HepG2 (cell line): ENCODE measurements around the gene DLEC1. TPM values are rescaled to one million over a fixed set of nuclear protein-coding genes. Genes with fewer than 3 reads are reported as not detected.

Experiments
- CC2D1A ChIP-seq: sonication (generic); formaldehyde crosslinking; IDR thresholded peaks from 2 replicates; pipeline ENCODE4 v1.8.1; 2023; ENCODE audit warnings: mild to moderate bottlenecking, missing genetic modification reagents
- CERS6 ChIP-seq: sonication (generic); formaldehyde crosslinking; IDR thresholded peaks from 2 replicates; pipeline ENCODE4 v1.5.0; 2020; ENCODE audit warnings: missing genetic modification reagents
- CHD2 ChIP-seq: IDR thresholded peaks from 2 replicates; pipeline ENCODE4 v1.6.1; 2011; ENCODE audit warnings: low read depth, low read length, improper control_type of control experiment
- CSRNP2 ChIP-seq: sonication (generic); formaldehyde crosslinking; conservative IDR thresholded peaks from 2 replicates; pipeline ENCODE4 v1.8.0; 2022; ENCODE audit warnings: low read depth, missing genetic modification reagents
- FLYWCH1 ChIP-seq: sonication (generic); formaldehyde crosslinking; IDR thresholded peaks from 2 replicates; pipeline ENCODE4 v1.8.1; 2023; ENCODE audit warnings: mild to moderate bottlenecking, missing genetic modification reagents
- FOXA3 ChIP-seq: IDR thresholded peaks from 2 replicates; pipeline ENCODE4 v1.6.1; 2016; ENCODE audit warnings: missing genetic modification reagents, missing compliant biosample characterization
- HES4 ChIP-seq: sonication (generic); formaldehyde crosslinking; IDR thresholded peaks from 2 replicates; pipeline ENCODE4 v1.9.0; 2021; ENCODE audit warnings: mild to moderate bottlenecking, missing genetic modification reagents, borderline replicate concordance
- HMG20B ChIP-seq: conservative IDR thresholded peaks from 2 replicates; pipeline ENCODE4 v1.6.1; 2016; ENCODE audit warnings: missing genetic modification reagents, missing compliant biosample characterization
- HOMEZ ChIP-seq: IDR thresholded peaks from 2 replicates; pipeline ENCODE4 v1.6.1; 2016; ENCODE audit warnings: low read depth
- HOXA7 ChIP-seq: sonication (generic); formaldehyde crosslinking; IDR thresholded peaks from 2 replicates; pipeline ENCODE4 v1.8.1; 2022; ENCODE audit warnings: mild to moderate bottlenecking, missing genetic modification reagents, moderate library complexity
- KDM2A ChIP-seq: sonication (generic); formaldehyde crosslinking; IDR thresholded peaks from 2 replicates; pipeline ENCODE4 v1.4.0; 2020; ENCODE audit warnings: low read depth, missing genetic modification reagents, borderline replicate concordance
- NPAS2 ChIP-seq: sonication (generic); formaldehyde crosslinking; IDR thresholded peaks from 2 replicates; pipeline ENCODE4 v1.8.0; 2022; ENCODE audit warnings: mild to moderate bottlenecking, missing genetic modification reagents, borderline replicate concordance
- NR2F6 ChIP-seq, 2 experiments: IDR thresholded peaks; 2 replicates each; pipeline ENCODE4 v1.6.1; 2016; ENCODE audit warnings: antibody characterized with exemption in 1 of 2, mild to moderate bottlenecking in 1 of 2
- SCMH1 ChIP-seq: sonication (generic); formaldehyde crosslinking; IDR thresholded peaks from 2 replicates; pipeline ENCODE4 v1.9.0; 2021; ENCODE audit warnings: missing genetic modification reagents, mild to moderate bottlenecking, borderline replicate concordance
- ZBTB20 ChIP-seq: sonication (generic); formaldehyde crosslinking; IDR thresholded peaks from 2 replicates; pipeline ENCODE4 v1.8.1; 2023; ENCODE audit warnings: missing genetic modification reagents, low read depth, mild to moderate bottlenecking, borderline replicate concordance
- ZFP90 ChIP-seq: sonication (generic); formaldehyde crosslinking; IDR thresholded peaks from 2 replicates; pipeline ENCODE4 v1.8.0; 2022; ENCODE audit warnings: missing genetic modification reagents, mild to moderate bottlenecking, inconsistent platforms, borderline replicate concordance
- ZNF24 ChIP-seq: fragments of 450-650 bp; IDR thresholded peaks from 2 replicates; pipeline ENCODE4 v1.6.1; 2017; ENCODE audit warnings: antibody characterized with exemption, mild to moderate bottlenecking
- ZNF280D ChIP-seq: sonication (generic); formaldehyde crosslinking; IDR thresholded peaks from 2 replicates; pipeline ENCODE4 v1.5.1; 2020; ENCODE audit warnings: mild to moderate bottlenecking, missing genetic modification reagents
- ZNF350 ChIP-seq: sonication (generic); formaldehyde crosslinking; IDR thresholded peaks from 2 replicates; pipeline ENCODE4 v1.4.0; 2020; ENCODE audit warnings: mild to moderate bottlenecking, low read depth, missing genetic modification reagents, borderline replicate concordance
- ZNF672 ChIP-seq: sonication (generic); formaldehyde crosslinking; IDR thresholded peaks from 2 replicates; pipeline ENCODE4 v1.8.1; 2022; ENCODE audit warnings: missing genetic modification reagents
- ZNF883 ChIP-seq: sonication (generic); formaldehyde crosslinking; IDR thresholded peaks from 2 replicates; pipeline ENCODE4 v1.5.1; 2020; ENCODE audit warnings: mild to moderate bottlenecking, missing genetic modification reagents; ENCODE audit errors: not compliant biosample characterization
- polyA plus RNA-seq, 8 experiments: library from polyadenylated mRNA; depleted of rRNA in 3 of 8; stranded (reverse) in 7 of 8; unstranded in 1 of 8; fragments of >200 nt; fragmentation: Illumina TruSeq in 4 of 8; extraction: Trizol in 4 of 8; gene quantifications; 2 replicates each; pipeline versions ENCODE4 v1.2.1 to v1.2.3, GENCODE V29; 2011 to 2016; ENCODE audit warnings: low read depth in 4 of 8, missing spikeins in 1 of 8, mixed read lengths in 1 of 8; ENCODE audit not compliant: insufficient read depth in 1 of 8
- total RNA-seq, 5 experiments: library from RNA; depleted of rRNA; stranded (reverse); fragments of >200 nt; fragmentation: Illumina TruSeq; extraction: Trizol; gene quantifications; 2 replicates each; pipeline ENCODE4 v1.2.3, GENCODE V29; 2016; ENCODE audit warnings: low read depth in 1 of 5
- TF ChIP-seq, protein P1 (sequence below): sonication (generic); formaldehyde crosslinking; IDR thresholded peaks from 2 replicates; pipeline ENCODE4 v1.5.0; 2020; ENCODE audit warnings: missing genetic modification reagents, mild to moderate bottlenecking, borderline replicate concordance

Gene DLEC1
- total and polyA plus RNA-seq, 2 of the 13 experiments (the other 11 are each of a cell fraction or from before 2014, with no cell fraction given): 0.09 TPM; not detected in 1

DNA sequence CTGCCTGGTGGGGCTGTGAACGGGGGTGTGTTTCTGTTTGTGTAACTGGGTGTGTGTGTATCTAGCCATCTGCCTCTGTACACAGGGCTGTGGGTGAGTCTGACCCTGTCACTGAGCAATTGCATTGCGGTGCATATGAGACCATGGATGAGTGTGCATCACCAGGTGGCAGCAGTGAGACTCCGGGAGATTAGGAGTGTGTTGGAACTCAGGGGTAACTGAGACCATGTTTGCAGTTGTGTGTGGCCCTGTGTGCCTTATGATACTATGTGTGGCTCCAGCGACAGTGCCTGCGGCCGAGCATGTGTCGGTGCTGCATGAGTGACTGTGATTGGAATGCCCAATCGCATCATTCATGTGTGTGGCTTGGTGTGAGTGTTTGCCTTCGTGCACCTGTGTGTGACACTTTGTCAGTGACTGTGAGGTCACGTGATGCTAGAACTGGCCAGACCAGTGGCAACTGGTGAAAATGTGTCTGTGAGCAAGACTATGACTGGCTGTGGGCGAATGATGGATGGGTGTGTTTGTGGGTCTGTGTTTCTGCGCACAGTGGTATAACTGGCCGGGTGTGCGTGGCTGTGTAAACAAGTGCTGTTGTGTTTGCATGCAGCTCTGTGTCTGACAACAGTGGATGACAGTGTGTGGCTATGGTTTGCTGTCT, 34.5 kb upstream of the DLEC1 start (continued):
- TF ChIP-seq ZNF280D (CRISPR knock-in tag) (peak; percentile 83; the same call in 1 of the 2 replicates), SCMH1 (CRISPR knock-in tag) (no peak), CHD2 (no peak), HMG20B (no peak; the same call in 1 of the 2 replicates), NR2F6 (IDR thresholded peaks at IDR 0.05) (peak; percentile 43; the same call in 1 of the 2 replicates), NR2F6 (CRISPR knock-in tag; IDR thresholded peaks at IDR 0.05) (peak; percentile 59), FOXA3 (CRISPR knock-in tag) (peak; percentile 85), ZBTB20 (no peak; the same call in 1 of the 2 replicates), KDM2A (CRISPR knock-in tag) (peak; percentile 81), CERS6 (CRISPR knock-in tag) (no peak), FLYWCH1 (CRISPR knock-in tag) (no peak), ZFP90 (CRISPR knock-in tag) (0 out of 2 replicates have a peak, but pooled peaks have one; percentile 69), HOMEZ (0 out of 2 replicates have a peak, but pooled peaks have one; percentile 17), HES4 (CRISPR knock-in tag) (no peak), ZNF350 (no peak; the same call in 1 of the 2 replicates), HOXA7 (CRISPR knock-in tag) (no peak), ZNF883 (CRISPR knock-in tag) (no peak), CSRNP2 (CRISPR knock-in tag) (no peak; the same call in 1 of the 2 replicates), NPAS2 (CRISPR knock-in tag) (no peak), CC2D1A (CRISPR knock-in tag) (no peak), ZNF24 (no peak), ZNF672 (CRISPR knock-in tag) (0 out of 2 replicates have a peak, but pooled peaks have one; percentile 72)
- TF ChIP-seq, protein P1, sequence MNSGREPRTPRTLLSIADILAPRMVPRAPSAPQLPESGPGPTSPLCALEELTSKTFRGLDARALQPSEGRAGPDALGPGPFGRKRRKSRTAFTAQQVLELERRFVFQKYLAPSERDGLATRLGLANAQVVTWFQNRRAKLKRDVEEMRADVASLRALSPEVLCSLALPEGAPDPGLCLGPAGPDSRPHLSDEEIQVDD (CRISPR knock-in tag): no peak
